Measurements from ENCODE around the gene PLB1. TPM values are rescaled to one million over a fixed set of nuclear protein-coding genes. Genes with fewer than 3 reads are reported as not detected.
"Not testable (repeated sequence)": the region's sequence is repeated elsewhere in the genome, so short reads cannot be mapped to it uniquely, and the experiment has no call there.

Gene PLB1
- total RNA-seq, 1 donor from 2014 or later = 1.6 TPM

GRCh38 chr2:28662044-28662443 is 166.2 kb downstream of the PLB1 start:
- DNase-seq (ENCODE audit: low read depth) (peak; percentile 71), FAIRE-seq (no peak)
- TF ChIP-seq CTCF (IDR thresholded peaks at IDR 0.05; ENCODE audit: insufficient read depth, low read length, severe bottlenecking) = no peak
- no peaks in the 10 kb centered on the region for H3K27me3 ChIP-seq (ENCODE audit: control insufficient read depth, insufficient read depth, low read length)
- no peak overlapping the region for H3K4me3 ChIP-seq (ENCODE audit: low read depth, low read length)
- no peaks in the 10 kb centered on the region for H3K36me3 ChIP-seq (ENCODE audit: control insufficient read depth, insufficient read depth, low read length)

- no peak for FAIRE-seq
These were observed 166.8 kb downstream of the PLB1 start for GRCh38 chr2:28662468-28663181.

GRCh38 chr2:28663359-28663758 is 167.5 kb downstream of the PLB1 start:
- Histone ChIP-seq H3K4me3 (ENCODE audit: low read depth, low read length) (no peak overlapping the region), H3K36me3 (ENCODE audit: control insufficient read depth, insufficient read depth, low read length) (no peaks in the 10 kb centered on the region), H3K27me3 (ENCODE audit: control insufficient read depth, insufficient read depth, low read length) (no peaks in the 10 kb centered on the region)
- FAIRE-seq (no peak), DNase-seq (ENCODE audit: low read depth) (no peak)
- peak; percentile 9 for TF ChIP-seq CTCF (IDR thresholded peaks at IDR 0.05; ENCODE audit: insufficient read depth, low read length, severe bottlenecking)

More at GRCh38 chr2:28662468-28663181, 166.8 kb downstream of the PLB1 start:
- H3K4me3 ChIP-seq (ENCODE audit: low read depth, low read length) = no peak overlapping the region
- peak; percentile 45 for DNase-seq (ENCODE audit: low read depth)
- H3K27me3 ChIP-seq (ENCODE audit: control insufficient read depth, insufficient read depth, low read length) = no peaks in the 10 kb centered on the region
- TF ChIP-seq CTCF (IDR thresholded peaks at IDR 0.05; ENCODE audit: insufficient read depth, low read length, severe bottlenecking) = no peak
- no peaks in the 10 kb centered on the region for H3K36me3 ChIP-seq (ENCODE audit: control insufficient read depth, insufficient read depth, low read length)

- TF ChIP-seq CTCF (IDR thresholded peaks at IDR 0.05; ENCODE audit: insufficient read depth, low read length, severe bottlenecking) = no peak
- DNase-seq (ENCODE audit: low read depth) (no peak), FAIRE-seq (no peak)
- Histone ChIP-seq H3K4me3 (ENCODE audit: low read depth, low read length) (no peak overlapping the region), H3K36me3 (ENCODE audit: control insufficient read depth, insufficient read depth, low read length) (no peaks in the 10 kb centered on the region), H3K27me3 (ENCODE audit: control insufficient read depth, insufficient read depth, low read length) (no peaks in the 10 kb centered on the region)
These were observed 168.4 kb downstream of the PLB1 start for GRCh38 chr2:28664120-28664842.

GRCh38 chr2:28665041-28665704 is 169.3 kb downstream of the PLB1 start:
- no peaks in the 10 kb centered on the region for H3K27me3 ChIP-seq (ENCODE audit: control insufficient read depth, insufficient read depth, low read length)
- H3K4me3 ChIP-seq (ENCODE audit: low read depth, low read length) = no peak overlapping the region
- no peak for FAIRE-seq
- peak; percentile 33 for DNase-seq (ENCODE audit: low read depth)
- TF ChIP-seq CTCF (IDR thresholded peaks at IDR 0.05; ENCODE audit: insufficient read depth, low read length, severe bottlenecking) = no peak
- no peaks in the 10 kb centered on the region for H3K36me3 ChIP-seq (ENCODE audit: control insufficient read depth, insufficient read depth, low read length)

GRCh38 chr2:28665811-28666377 is 170.0 kb downstream of the PLB1 start:
- H3K27me3 ChIP-seq (ENCODE audit: control insufficient read depth, insufficient read depth, low read length); DNase-seq (ENCODE audit: low read depth); H3K36me3 ChIP-seq (ENCODE audit: control insufficient read depth, insufficient read depth, low read length); H3K4me3 ChIP-seq (ENCODE audit: low read depth, low read length); FAIRE-seq: not testable (repeated sequence)
